HFFc6 (cell line): ENCODE results near the gene MIAT. TPM values are rescaled to one million over a fixed set of nuclear protein-coding genes. Genes with fewer than 3 reads are reported as not detected.

Experiments used
- DNase-seq: peaks from one replicate; pipeline ENCODE4 v3.0.0-alpha.2; 2018
- H3K27ac Mint-ChIP-seq: 2 replicates; pipeline ENCODE4 v1.8.0; 2020; ENCODE audit warnings: mild to moderate bottlenecking, mixed read lengths
- H3K27me3 Mint-ChIP-seq: 2 replicates; pipeline ENCODE4 v1.8.0; 2021; ENCODE audit warnings: mild to moderate bottlenecking, moderate library complexity, mixed read lengths; ENCODE audit not compliant: insufficient read depth
- H3K36me3 Mint-ChIP-seq: 2 replicates; pipeline ENCODE4 v1.8.0; 2021; ENCODE audit warnings: low read depth, mixed read lengths
- H3K4me1 Mint-ChIP-seq: 2 replicates; pipeline ENCODE4 v1.8.0; 2020; ENCODE audit warnings: low read depth, mixed read lengths
- H3K4me3 Mint-ChIP-seq: 2 replicates; pipeline ENCODE4 v1.8.0; 2020; ENCODE audit warnings: mild to moderate bottlenecking, moderate library complexity, mixed read lengths
- H3K9me3 Mint-ChIP-seq: 2 replicates; pipeline ENCODE4 v1.8.0; 2020; ENCODE audit warnings: mild to moderate bottlenecking, mixed read lengths
- total RNA-seq, 6 experiments: library from RNA; stranded (reverse); fragmentation: NEBNext Ultra II Directional; extraction: Animal tissue kit (Norgen Biotek cat#: 25700); gene quantifications; 2 replicates in 1 of 6; 3 replicates in 5 of 6; pipeline ENCODE4 v1.2.3, GENCODE V29; 2021
- TF ChIP-seq, protein P1 (sequence below): fragments of 200-600 bp; sonication (generic); IDR thresholded peaks from 2 replicates; pipeline ENCODE4 v1.5.0; 2021; ENCODE audit warnings: antibody characterized with exemption, mild to moderate bottlenecking

The MIAT gene
- total RNA-seq, 6 experiments from 2014 or later = 0.55 to 0.89 (median 0.75) TPM

DNA sequence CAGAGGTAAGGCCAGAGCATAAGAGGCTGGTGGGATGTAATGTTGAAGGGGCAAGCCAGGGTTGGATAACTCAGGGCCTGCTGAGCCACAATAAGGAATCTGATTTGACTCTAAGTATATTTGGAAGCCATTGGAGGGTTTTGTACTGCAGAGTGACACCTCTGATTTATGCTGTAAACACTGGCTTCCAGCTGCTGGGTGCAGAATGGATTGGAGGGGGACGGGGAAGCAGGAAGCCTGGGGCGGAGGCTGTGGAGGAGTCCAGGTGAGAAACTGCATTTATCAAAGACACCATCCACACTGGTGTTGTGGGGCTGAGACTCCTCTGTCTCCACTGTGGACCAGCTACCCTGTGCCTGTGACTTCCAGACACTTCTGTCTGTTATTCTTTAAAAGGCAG is 26.8 kb downstream of the MIAT start:
- DNase-seq = no peak

DNA sequence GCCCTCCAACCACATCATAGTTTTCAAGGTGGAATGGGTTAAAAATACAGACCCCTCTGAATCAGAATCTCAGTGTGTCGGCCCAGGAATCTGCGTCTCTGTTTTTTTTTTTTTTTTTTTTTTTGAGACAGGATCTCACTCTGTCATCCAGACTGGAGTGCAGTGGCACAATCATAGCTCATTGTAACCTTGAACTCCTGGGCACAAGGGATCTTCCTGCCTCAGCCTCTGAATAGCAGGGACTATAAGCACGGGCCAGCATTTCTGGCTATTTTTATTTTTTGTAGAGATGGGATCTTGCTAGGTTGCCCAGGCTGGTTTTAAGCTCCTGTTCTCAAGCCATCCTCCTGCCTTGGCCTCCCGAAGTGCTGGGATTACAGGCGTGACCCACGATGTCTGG is 28.2 kb downstream of the MIAT start:
- Mint-ChIP-seq H3K4me1 (peaks cover 10% of the 10 kb centered on the region), H3K27me3 (no peaks in the 10 kb centered on the region; the same call in 1 of the 2 replicates), H3K9me3 (no peaks in the 10 kb centered on the region), H3K36me3 (peaks cover 28% of the 10 kb centered on the region), H3K4me3 (no peak overlapping the region), H3K27ac (no peak overlapping the region)
- TF ChIP-seq, protein P1, sequence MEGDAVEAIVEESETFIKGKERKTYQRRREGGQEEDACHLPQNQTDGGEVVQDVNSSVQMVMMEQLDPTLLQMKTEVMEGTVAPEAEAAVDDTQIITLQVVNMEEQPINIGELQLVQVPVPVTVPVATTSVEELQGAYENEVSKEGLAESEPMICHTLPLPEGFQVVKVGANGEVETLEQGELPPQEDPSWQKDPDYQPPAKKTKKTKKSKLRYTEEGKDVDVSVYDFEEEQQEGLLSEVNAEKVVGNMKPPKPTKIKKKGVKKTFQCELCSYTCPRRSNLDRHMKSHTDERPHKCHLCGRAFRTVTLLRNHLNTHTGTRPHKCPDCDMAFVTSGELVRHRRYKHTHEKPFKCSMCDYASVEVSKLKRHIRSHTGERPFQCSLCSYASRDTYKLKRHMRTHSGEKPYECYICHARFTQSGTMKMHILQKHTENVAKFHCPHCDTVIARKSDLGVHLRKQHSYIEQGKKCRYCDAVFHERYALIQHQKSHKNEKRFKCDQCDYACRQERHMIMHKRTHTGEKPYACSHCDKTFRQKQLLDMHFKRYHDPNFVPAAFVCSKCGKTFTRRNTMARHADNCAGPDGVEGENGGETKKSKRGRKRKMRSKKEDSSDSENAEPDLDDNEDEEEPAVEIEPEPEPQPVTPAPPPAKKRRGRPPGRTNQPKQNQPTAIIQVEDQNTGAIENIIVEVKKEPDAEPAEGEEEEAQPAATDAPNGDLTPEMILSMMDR = no peak
- DNase-seq = no peak

More for the DNA sequence above, 26.8 kb downstream of the MIAT start:
- no peaks in the 10 kb centered on the region for H3K9me3 Mint-ChIP-seq
- H3K4me3 Mint-ChIP-seq = no peak overlapping the region
- H3K4me1 Mint-ChIP-seq = peaks cover 16% of the 10 kb centered on the region
- no peaks in the 10 kb centered on the region; the same call in 1 of the 2 replicates for H3K27me3 Mint-ChIP-seq
- H3K27ac Mint-ChIP-seq = no peak overlapping the region
- H3K36me3 Mint-ChIP-seq = peaks cover 28% of the 10 kb centered on the region
- TF ChIP-seq, protein P1 = no peak

DNA sequence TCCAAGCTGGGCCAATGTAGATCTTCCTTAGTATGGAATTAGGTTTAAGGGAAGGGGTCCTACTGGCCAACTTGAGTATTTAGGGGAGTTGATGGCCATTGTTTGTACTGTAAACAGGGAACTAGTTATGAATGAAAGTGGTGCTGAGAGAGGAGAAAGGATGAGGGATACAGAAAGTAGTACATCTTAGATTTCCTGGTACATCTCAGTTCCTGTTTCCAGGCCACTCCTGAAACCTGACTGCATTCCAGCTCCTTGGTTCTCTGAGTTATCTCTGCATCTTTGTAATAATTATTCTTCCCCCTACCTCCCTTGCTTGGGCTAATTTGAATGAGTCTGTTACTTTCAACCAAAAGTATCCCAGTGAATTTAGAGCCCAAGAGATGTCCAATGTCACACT is 30.1 kb downstream of the MIAT start:
- Mint-ChIP-seq H3K27ac (no peak overlapping the region), H3K4me1 (no peaks in the 10 kb centered on the region), H3K4me3 (no peak overlapping the region), H3K36me3 (peaks cover 14% of the 10 kb centered on the region; the same call in 1 of the 2 replicates), H3K27me3 (no peaks in the 10 kb centered on the region), H3K9me3 (no peaks in the 10 kb centered on the region)
- no peak for DNase-seq
- TF ChIP-seq, protein P1 = no peak

DNA sequence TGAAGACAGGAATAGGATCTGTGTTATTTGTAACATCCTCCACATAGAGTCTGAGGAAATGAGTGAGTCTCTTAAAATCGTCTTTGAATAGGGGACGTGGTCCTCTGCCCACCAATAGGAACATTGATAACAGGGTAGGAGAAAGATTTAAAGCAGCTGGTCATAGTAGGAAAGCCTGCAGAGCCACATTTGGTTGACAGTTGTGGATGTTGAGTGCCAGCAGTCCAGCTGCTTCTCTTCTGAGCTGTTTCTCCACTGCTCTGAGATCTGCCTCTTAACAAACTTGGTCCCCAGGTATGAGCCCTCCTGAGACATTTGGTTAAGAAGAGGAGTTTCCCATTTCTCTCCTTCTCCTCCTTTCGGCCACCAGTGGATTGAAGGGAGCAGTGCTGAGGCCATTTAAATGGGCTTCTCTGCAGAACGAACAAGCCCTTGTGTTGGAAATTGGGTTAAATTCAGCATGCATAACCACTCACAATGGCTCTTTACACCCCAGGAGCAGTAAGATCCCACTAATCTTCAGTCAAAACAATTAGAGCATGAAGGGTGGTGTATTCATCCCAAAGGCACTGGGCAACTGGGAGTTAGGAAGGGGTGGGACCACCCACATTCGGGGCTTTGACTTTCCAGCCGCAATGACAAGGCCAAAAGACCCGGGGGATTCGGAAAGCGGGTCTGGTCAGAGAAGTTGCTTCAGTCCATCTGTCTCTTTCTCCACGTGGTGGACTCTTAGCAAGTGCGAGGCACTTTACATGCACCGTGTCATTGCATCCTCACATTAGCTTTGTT is 32.3 kb downstream of the MIAT start:
- Mint-ChIP-seq H3K27me3 (no peaks in the 10 kb centered on the region), H3K36me3 (peaks cover 19% of the 10 kb centered on the region), H3K27ac (no peak overlapping the region), H3K9me3 (no peaks in the 10 kb centered on the region), H3K4me1 (no peaks in the 10 kb centered on the region), H3K4me3 (no peak overlapping the region)
- DNase-seq = no peak
- TF ChIP-seq, protein P1 = no peak

DNA sequence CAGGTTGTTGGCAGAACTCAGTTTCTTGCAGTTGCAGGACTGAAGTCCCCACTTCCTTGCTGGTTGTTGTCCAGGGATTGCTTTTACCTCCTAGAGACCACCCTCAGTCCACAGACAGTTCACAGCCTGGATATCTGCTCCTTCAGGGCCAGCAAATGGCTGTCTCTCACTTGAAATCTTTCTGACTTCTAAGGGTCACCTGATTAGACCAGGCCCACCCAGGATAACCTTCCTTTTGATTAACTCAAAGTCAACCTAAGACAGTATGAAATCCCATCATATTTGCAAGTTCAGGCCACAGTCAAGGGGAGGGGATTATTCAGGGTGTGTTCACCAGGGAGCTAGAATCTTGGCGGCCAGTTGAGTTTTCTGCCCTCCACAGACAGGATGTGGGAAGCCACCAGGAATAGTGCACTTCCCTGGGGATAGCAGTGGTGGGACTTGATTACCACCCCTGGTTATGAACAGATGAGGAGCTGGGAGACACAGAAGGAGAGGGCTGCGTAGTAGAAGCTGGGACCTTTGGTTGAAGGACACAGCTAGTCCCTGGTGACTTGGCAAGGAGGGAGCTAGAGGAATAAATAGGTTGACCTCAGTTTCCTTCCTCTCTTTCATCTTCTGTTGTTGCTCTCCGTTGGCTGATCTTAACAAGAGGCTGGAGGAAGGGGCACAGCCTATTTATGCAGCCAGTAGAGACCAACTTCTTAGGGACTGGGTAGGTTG is 33.4 kb downstream of the MIAT start:
- TF ChIP-seq, protein P1 = no peak
- Mint-ChIP-seq H3K9me3 (no peaks in the 10 kb centered on the region), H3K27ac (no peak overlapping the region), H3K36me3 (peaks cover 22% of the 10 kb centered on the region), H3K4me1 (peaks cover 7% of the 10 kb centered on the region; the same call in 1 of the 2 replicates), H3K4me3 (no peak overlapping the region), H3K27me3 (no peaks in the 10 kb centered on the region)
- DNase-seq = no peak
